HepG2 (cell line): Measurements from ENCODE around the gene C1orf35. TPM values are rescaled to one million over a fixed set of nuclear protein-coding genes. Genes with fewer than 3 reads are reported as not detected.
A peak's percentile ranks its signal among the peaks of the same experiment; 100 is the strongest.

Experiments used
- AGO2 ChIP-seq: fragments of 200-400 bp; formaldehyde crosslinking; optimal IDR thresholded peaks from 2 replicates; pipeline ENCODE3; 2017; ENCODE audit warnings: mild to moderate bottlenecking, low read depth, low read length, moderate library complexity
- ASH2L ChIP-seq: fragments of 300-600, 200-600 bp; sonication (generic); IDR thresholded peaks from 2 replicates; pipeline ENCODE4 v1.7.0; 2017; ENCODE audit warnings: low read depth, mild to moderate bottlenecking, moderate library complexity, mixed read lengths, low read length; ENCODE audit not compliant: insufficient read length
- FOXC1 ChIP-seq: sonication (generic); formaldehyde crosslinking; IDR thresholded peaks from 2 replicates; pipeline ENCODE4 v1.8.0; 2022; ENCODE audit warnings: mild to moderate bottlenecking, missing genetic modification reagents, borderline replicate concordance
- GLI4 ChIP-seq: sonication (generic); formaldehyde crosslinking; IDR thresholded peaks from 2 replicates; pipeline ENCODE4 v1.5.1; 2020; ENCODE audit warnings: missing genetic modification reagents, mild to moderate bottlenecking, moderate library complexity, borderline replicate concordance
- HNRNPL ChIP-seq: fragments of 200-400 bp; formaldehyde crosslinking; IDR thresholded peaks from 2 replicates; pipeline ENCODE4 v1.6.1; 2017; ENCODE audit warnings: mild to moderate bottlenecking, low read depth, low read length
- IKZF4 ChIP-seq: sonication (generic); formaldehyde crosslinking; IDR thresholded peaks from 2 replicates; pipeline ENCODE4 v1.5.1; 2020; ENCODE audit warnings: borderline replicate concordance, mild to moderate bottlenecking, low read depth, missing genetic modification reagents; ENCODE audit errors: not compliant biosample characterization
- MED1 ChIP-seq: sonication (generic); formaldehyde crosslinking; IDR thresholded peaks from 2 replicates; pipeline ENCODE4 v1.4.0; 2020; ENCODE audit warnings: missing genetic modification reagents
- PHF5A ChIP-seq: IDR thresholded peaks from one replicate; pipeline ENCODE4 v1.6.1; 2018; ENCODE audit warnings: low read depth, missing genetic modification reagents; ENCODE audit not compliant: unreplicated experiment
- POLR2A ChIP-seq, 2 experiments: IDR thresholded peaks; 2 replicates each; pipeline ENCODE4 v1.6.1; 2011; ENCODE audit warnings: low read depth in 2 of 2, low read length in 2 of 2, mild to moderate bottlenecking in 1 of 2, moderate library complexity in 1 of 2; ENCODE audit not compliant: insufficient read depth in 1 of 2
- POLR2AphosphoS5 ChIP-seq: IDR thresholded peaks from 2 replicates; pipeline ENCODE4 v1.6.1; 2012; ENCODE audit warnings: low read depth, low read length
- PRPF4 ChIP-seq: fragments of 200-400 bp; formaldehyde crosslinking; IDR thresholded peaks from 2 replicates; pipeline ENCODE4 v1.6.1; 2016; ENCODE audit warnings: low read length, low read depth; ENCODE audit not compliant: poor library complexity, severe bottlenecking
- RBM22 ChIP-seq: fragments of 200-400 bp; formaldehyde crosslinking; optimal IDR thresholded peaks from 2 replicates; pipeline ENCODE3; 2017; ENCODE audit warnings: mild to moderate bottlenecking, low read length, moderate library complexity
- YY1 ChIP-seq: IDR thresholded peaks from 2 replicates; pipeline ENCODE4 v1.6.1; 2011; ENCODE audit warnings: low read length, low read depth, moderate library complexity, mild to moderate bottlenecking; ENCODE audit not compliant: insufficient read depth, insufficient replicate concordance
- ZBTB38 ChIP-seq: sonication (generic); formaldehyde crosslinking; IDR thresholded peaks from 2 replicates; pipeline ENCODE4 v1.5.1; 2020; ENCODE audit warnings: mild to moderate bottlenecking, missing genetic modification reagents
- ZNF121 ChIP-seq: sonication (generic); formaldehyde crosslinking; IDR thresholded peaks from 2 replicates; pipeline ENCODE4 v1.5.0; 2020; ENCODE audit warnings: mild to moderate bottlenecking, missing genetic modification reagents
- ZNF317 ChIP-seq: sonication (generic); formaldehyde crosslinking; IDR thresholded peaks from 2 replicates; pipeline ENCODE4 v1.5.0; 2020; ENCODE audit warnings: mild to moderate bottlenecking, missing genetic modification reagents
- ZNF790 ChIP-seq: sonication (generic); formaldehyde crosslinking; IDR thresholded peaks from 2 replicates; pipeline ENCODE4 v1.8.0; 2022; ENCODE audit warnings: missing genetic modification reagents, mild to moderate bottlenecking, borderline replicate concordance
- ZNF839 ChIP-seq: sonication (generic); formaldehyde crosslinking; IDR thresholded peaks from 2 replicates; pipeline ENCODE4 v1.4.0; 2020; ENCODE audit warnings: missing genetic modification reagents, mild to moderate bottlenecking, borderline replicate concordance
- polyA plus RNA-seq, 8 experiments: library from polyadenylated mRNA; depleted of rRNA in 3 of 8; stranded (reverse) in 7 of 8; unstranded in 1 of 8; fragments of >200 nt; fragmentation: Illumina TruSeq in 4 of 8; extraction: Trizol in 4 of 8; gene quantifications; 2 replicates each; pipeline versions ENCODE4 v1.2.1 to v1.2.3, GENCODE V29; 2011 to 2016; ENCODE audit warnings: low read depth in 4 of 8, missing spikeins in 1 of 8, mixed read lengths in 1 of 8; ENCODE audit not compliant: insufficient read depth in 1 of 8
- total RNA-seq, 5 experiments: library from RNA; depleted of rRNA; stranded (reverse); fragments of >200 nt; fragmentation: Illumina TruSeq; extraction: Trizol; gene quantifications; 2 replicates each; pipeline ENCODE4 v1.2.3, GENCODE V29; 2016; ENCODE audit warnings: low read depth in 1 of 5
- TF ChIP-seq, protein P1 (sequence below): sonication (generic); formaldehyde crosslinking; IDR thresholded peaks from 2 replicates; pipeline ENCODE4 v1.9.0; 2021; ENCODE audit warnings: missing genetic modification reagents, borderline replicate concordance

The C1orf35 gene
- total and polyA plus RNA-seq, 2 of the 13 experiments (the other 11 are each of a cell fraction or from before 2014, with no cell fraction given), result 8.1 to 19.3 TPM

DNA sequence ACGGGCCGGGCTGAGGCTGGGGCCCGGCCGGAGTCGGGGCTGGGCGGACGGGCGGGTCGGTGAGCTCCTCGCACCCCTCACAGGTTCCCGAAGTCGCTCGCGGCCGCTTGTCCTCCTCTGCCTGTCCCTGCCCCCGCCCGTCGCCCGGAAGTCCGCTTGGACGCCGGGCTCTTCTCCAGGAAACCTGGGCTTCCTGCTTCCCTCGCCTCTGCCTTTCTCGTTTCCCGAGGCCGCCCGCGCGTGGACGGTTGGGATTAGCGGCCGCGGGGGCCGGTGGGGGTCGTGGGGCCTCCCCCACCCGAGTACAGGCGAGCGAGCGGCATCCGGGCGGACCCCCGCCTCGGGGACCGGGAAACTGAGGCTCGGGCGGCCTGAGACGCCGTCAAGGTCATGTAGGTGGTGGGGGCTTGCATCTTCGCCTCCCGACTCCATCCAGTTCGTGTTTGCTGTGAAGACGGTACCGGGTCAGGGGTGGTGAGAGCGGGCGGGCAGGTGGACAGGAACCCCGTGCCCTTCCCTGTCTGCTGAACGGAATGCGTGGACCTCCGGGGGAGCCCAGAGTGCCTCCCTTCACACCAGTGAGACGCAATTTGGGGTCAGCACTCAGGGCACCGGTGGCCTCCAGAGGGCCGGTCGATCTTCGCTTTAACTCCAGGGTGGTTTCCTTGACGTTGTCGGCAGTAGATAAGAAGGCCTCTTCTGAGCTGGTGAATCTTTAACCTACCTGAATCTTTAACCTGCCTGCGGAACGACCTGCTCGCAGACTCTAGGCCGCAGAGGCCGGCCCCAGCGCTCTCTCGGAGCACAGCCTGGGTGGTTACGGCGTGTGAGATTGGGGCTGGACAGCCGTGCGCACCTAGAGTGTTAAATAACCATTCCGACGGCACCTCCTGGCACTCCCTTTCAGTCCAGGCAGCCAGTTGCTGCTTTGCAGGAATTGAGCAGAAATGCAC, 19.9 kb downstream of the C1orf35 start (continued):
- TF ChIP-seq, protein P1, sequence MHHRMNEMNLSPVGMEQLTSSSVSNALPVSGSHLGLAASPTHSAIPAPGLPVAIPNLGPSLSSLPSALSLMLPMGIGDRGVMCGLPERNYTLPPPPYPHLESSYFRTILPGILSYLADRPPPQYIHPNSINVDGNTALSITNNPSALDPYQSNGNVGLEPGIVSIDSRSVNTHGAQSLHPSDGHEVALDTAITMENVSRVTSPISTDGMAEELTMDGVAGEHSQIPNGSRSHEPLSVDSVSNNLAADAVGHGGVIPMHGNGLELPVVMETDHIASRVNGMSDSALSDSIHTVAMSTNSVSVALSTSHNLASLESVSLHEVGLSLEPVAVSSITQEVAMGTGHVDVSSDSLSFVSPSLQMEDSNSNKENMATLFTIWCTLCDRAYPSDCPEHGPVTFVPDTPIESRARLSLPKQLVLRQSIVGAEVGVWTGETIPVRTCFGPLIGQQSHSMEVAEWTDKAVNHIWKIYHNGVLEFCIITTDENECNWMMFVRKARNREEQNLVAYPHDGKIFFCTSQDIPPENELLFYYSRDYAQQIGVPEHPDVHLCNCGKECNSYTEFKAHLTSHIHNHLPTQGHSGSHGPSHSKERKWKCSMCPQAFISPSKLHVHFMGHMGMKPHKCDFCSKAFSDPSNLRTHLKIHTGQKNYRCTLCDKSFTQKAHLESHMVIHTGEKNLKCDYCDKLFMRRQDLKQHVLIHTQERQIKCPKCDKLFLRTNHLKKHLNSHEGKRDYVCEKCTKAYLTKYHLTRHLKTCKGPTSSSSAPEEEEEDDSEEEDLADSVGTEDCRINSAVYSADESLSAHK, result 0 out of 2 replicates have a peak, but pooled peaks have one; percentile 10
- TF ChIP-seq AGO2, result peak; percentile 81
- no peak for TF ChIP-seq RBM22
- TF ChIP-seq HNRNPL, result 0 out of 2 replicates have a peak, but pooled peaks have one; percentile 43
- TF ChIP-seq ZNF317 (CRISPR knock-in tag), result 0 out of 2 replicates have a peak, but pooled peaks have one; percentile 18
- peak; percentile 51; the same call in 1 of the 2 replicates for TF ChIP-seq POLR2AphosphoS5
- TF ChIP-seq MED1 (CRISPR knock-in tag), result peak; percentile 25; the same call in 1 of the 2 replicates
- no peak for TF ChIP-seq IKZF4 (CRISPR knock-in tag)
- no peak for TF ChIP-seq ZNF839 (CRISPR knock-in tag)
- 0 out of 2 replicates have a peak, but pooled peaks have one; percentile 3 for TF ChIP-seq ZBTB38 (CRISPR knock-in tag)
- peak; percentile 39 for TF ChIP-seq YY1
- peak; percentile 61 to 71 for TF ChIP-seq POLR2A (IDR thresholded peaks at IDR 0.05; ENCODE audit: insufficient read depth in 1 of 2, low read depth in 2 of 2, low read length in 2 of 2)
- 0 out of 2 replicates have a peak, but pooled peaks have one; percentile 15 for TF ChIP-seq ZNF121 (CRISPR knock-in tag)
- TF ChIP-seq PHF5A, result no peak
- peak; percentile 88; the same call in 1 of the 2 replicates for TF ChIP-seq ZNF790
- TF ChIP-seq PRPF4, result no peak
- peak; percentile 4 for TF ChIP-seq ASH2L
- peak; percentile 49; the same call in 1 of the 2 replicates for TF ChIP-seq FOXC1 (CRISPR knock-in tag)
- no peak for TF ChIP-seq GLI4 (CRISPR knock-in tag)
